ENCODE results near the gene CRIP2. TPM values are rescaled to one million over a fixed set of nuclear protein-coding genes. Genes with fewer than 3 reads are reported as not detected.

CRIP2 gene
- total and polyA plus RNA-seq, 2 experiments from 2014 or later = 188 to 319 TPM

GRCh38 chr14:105478398-105479251 is 4.0 kb downstream of the CRIP2 start:
- Histone ChIP-seq H3K79me2 (ENCODE audit: insufficient read depth) (peaks cover 10% of the 10 kb centered on the region), H3K27ac (no peak overlapping the region), H3F3A (ENCODE audit: insufficient read depth) (no peaks in the 10 kb centered on the region), H2AFZ (no peak overlapping the region), H3K4me2 (ENCODE audit: unreplicated experiment) (no peak overlapping the region), H3K27me3 (replicated peaks; ENCODE audit: insufficient read depth) (no peaks in the 10 kb centered on the region), H3K4me1 (ENCODE audit: insufficient read depth) (peaks cover 23% of the 10 kb centered on the region), H3K9me2 (ENCODE audit: insufficient read depth) (no peaks in the 10 kb centered on the region), H3K9me3 (ENCODE audit: low read depth) (no peaks in the 10 kb centered on the region), H3K36me3 (ENCODE audit: low read depth) (no peaks in the 10 kb centered on the region), H4K20me1 (ENCODE audit: insufficient read depth) (no peaks in the 10 kb centered on the region), H3K9ac (no peak overlapping the region), H3K4me3 (no peak overlapping the region)
- TF ChIP-seq EZH2 (IDR thresholded peaks at IDR 0.05; ENCODE audit: insufficient read depth, poor library complexity, severe bottlenecking) (no peak), EZH2phosphoT487 (IDR thresholded peaks at IDR 0.05; ENCODE audit: insufficient read depth, low read depth) (no peak)
- DNase-seq = no peak
- in situ Hi-C loops (cut with MboI) = no loop called here
- 80 to 81% methylated on average over 29 to 80 of the region's 81 CpGs for WGBS, 2 experiments (ENCODE audit: low coverage in 1 of 2, low lambda C conversion rate in 2 of 2, missing lambda C conversion rate in 2 of 2)

GRCh38 chr14:105479431-105480158 is 5.0 kb downstream of the CRIP2 start:
- in situ Hi-C loops (cut with MboI) = no loop called here
- peaks cover 27% of the 10 kb centered on the region for H3K4me1 ChIP-seq (ENCODE audit: insufficient read depth)
- H3K4me3 ChIP-seq = no peak overlapping the region
- no peaks in the 10 kb centered on the region for H3K9me3 ChIP-seq (ENCODE audit: low read depth)
- no peak overlapping the region for H3K4me2 ChIP-seq (ENCODE audit: unreplicated experiment)
- H3F3A ChIP-seq (ENCODE audit: insufficient read depth) = no peaks in the 10 kb centered on the region
- no peak for DNase-seq
- WGBS, 2 experiments (ENCODE audit: low coverage in 1 of 2, low lambda C conversion rate in 2 of 2, missing lambda C conversion rate in 2 of 2) = 82 to 85% methylated on average over 28 to 34 of the region's 34 CpGs
- no peak overlapping the region for H3K27ac ChIP-seq
- H3K9ac ChIP-seq = no peak overlapping the region; the same call in 1 of the 2 replicates
- H3K36me3 ChIP-seq (ENCODE audit: low read depth) = no peaks in the 10 kb centered on the region
- no peak overlapping the region for H2AFZ ChIP-seq
- no peaks in the 10 kb centered on the region for H4K20me1 ChIP-seq (ENCODE audit: insufficient read depth)
- TF ChIP-seq EZH2phosphoT487 (IDR thresholded peaks at IDR 0.05; ENCODE audit: insufficient read depth, low read depth) = no peak
- no peak for TF ChIP-seq EZH2 (IDR thresholded peaks at IDR 0.05; ENCODE audit: insufficient read depth, poor library complexity, severe bottlenecking)
- peaks cover 10% of the 10 kb centered on the region for H3K79me2 ChIP-seq (ENCODE audit: insufficient read depth)
- H3K9me2 ChIP-seq (ENCODE audit: insufficient read depth) = no peaks in the 10 kb centered on the region
- no peaks in the 10 kb centered on the region for H3K27me3 ChIP-seq (replicated peaks; ENCODE audit: insufficient read depth)

DNA sequence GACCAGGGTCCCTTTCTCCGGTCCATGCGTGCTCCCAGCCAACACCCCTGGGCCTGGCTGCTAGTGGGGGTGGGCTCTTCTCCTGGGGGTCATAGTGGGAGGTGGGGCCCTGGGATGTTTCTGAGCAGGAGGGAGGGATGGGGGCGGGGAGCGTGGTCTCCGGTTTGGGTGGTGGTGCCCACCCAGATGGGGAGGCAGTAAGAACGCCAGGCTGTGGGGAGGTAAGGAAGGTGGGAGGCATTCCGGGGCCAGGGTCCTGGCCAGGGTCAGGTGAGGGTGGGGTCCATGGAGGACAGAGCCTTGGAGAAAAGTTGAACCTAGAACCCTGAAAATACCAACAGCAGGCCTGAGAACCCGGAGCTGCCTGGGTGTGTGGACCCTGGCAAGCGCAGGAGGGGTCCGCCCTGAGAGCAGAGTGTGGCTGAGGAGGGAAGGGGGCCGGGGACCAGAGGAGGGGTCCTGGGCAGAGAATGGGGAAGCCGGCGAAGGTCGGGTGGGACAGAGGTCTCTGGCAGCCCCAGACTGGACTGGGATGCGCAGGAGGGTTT is 5.7 kb downstream of the CRIP2 start:
- Histone ChIP-seq H3K4me1 (ENCODE audit: insufficient read depth) (peaks cover 30% of the 10 kb centered on the region), H2AFZ (no peak overlapping the region), H3K27ac (peak overlapping the region; percentile 99), H3K9ac (peak overlapping the region; percentile 97), H3K9me3 (ENCODE audit: low read depth) (no peaks in the 10 kb centered on the region), H3K4me3 (no peak overlapping the region), H3K79me2 (ENCODE audit: insufficient read depth) (peaks cover 10% of the 10 kb centered on the region), H3K36me3 (ENCODE audit: low read depth) (no peaks in the 10 kb centered on the region), H3K4me2 (ENCODE audit: unreplicated experiment) (no peak overlapping the region), H3K27me3 (replicated peaks; ENCODE audit: insufficient read depth) (no peaks in the 10 kb centered on the region), H3F3A (ENCODE audit: insufficient read depth) (no peaks in the 10 kb centered on the region), H4K20me1 (ENCODE audit: insufficient read depth) (no peaks in the 10 kb centered on the region), H3K9me2 (ENCODE audit: insufficient read depth) (no peaks in the 10 kb centered on the region)
- 33 to 49% methylated on average over 10 to 15 of the region's 15 CpGs for WGBS, 2 experiments (ENCODE audit: low coverage in 1 of 2, low lambda C conversion rate in 2 of 2, missing lambda C conversion rate in 2 of 2)
- in situ Hi-C loops (cut with MboI) = no loop called here
- no peak for DNase-seq
- TF ChIP-seq EZH2phosphoT487 (IDR thresholded peaks at IDR 0.05; ENCODE audit: insufficient read depth, low read depth) = no peak
- TF ChIP-seq EZH2 (IDR thresholded peaks at IDR 0.05; ENCODE audit: insufficient read depth, poor library complexity, severe bottlenecking) = no peak
